Activated CD4-positive, alpha-beta memory T cell treated with anti-CD3 and anti-CD28 coated beads for 36 hours (primary cell): ENCODE measurements around the gene WNK2. TPM values are rescaled to one million over a fixed set of nuclear protein-coding genes. Genes with fewer than 3 reads are reported as not detected.
"Not testable (repeated sequence)": the region's sequence is repeated elsewhere in the genome, so short reads cannot be mapped to it uniquely, and the experiment has no call there.

Experiments
- CTCF ChIA-PET: fragments of 350-600 bp; sonication (Branson Sonifier 250); formaldehyde crosslinking; loops from one replicate; lab custom pipeline; 2021; ENCODE audit warnings: antibody characterized with exemption, inconsistent platforms; lab: Charles Lee
- POLR2A ChIA-PET: fragments of 350-600 bp; sonication (Branson Sonifier 250); formaldehyde crosslinking; loops from one replicate; lab custom pipeline; 2021; ENCODE audit warnings: antibody characterized with exemption; lab: Charles Lee
- DNase-seq: peaks from one replicate; pipeline ENCODE4 v3.0.0-alpha.2; 2020
- H3K27ac Mint-ChIP-seq: one replicate; pipeline ENCODE4 v1.8.0; 2021; ENCODE audit warnings: mixed read lengths
- H3K27me3 Mint-ChIP-seq: one replicate; pipeline ENCODE4 v1.8.0; 2021; ENCODE audit warnings: mixed read lengths
- H3K36me3 Mint-ChIP-seq: one replicate; pipeline ENCODE4 v1.8.0; 2021; ENCODE audit warnings: mixed read lengths
- H3K4me1 Mint-ChIP-seq: one replicate; pipeline ENCODE4 v1.8.0; 2021; ENCODE audit warnings: low read depth, mixed read lengths
- H3K4me3 Mint-ChIP-seq: one replicate; pipeline ENCODE4 v1.8.0; 2021; ENCODE audit warnings: mild to moderate bottlenecking, mixed read lengths
- H3K9me3 Mint-ChIP-seq: one replicate; pipeline ENCODE4 v1.8.0; 2021; ENCODE audit warnings: mixed read lengths
- intact Hi-C: fragments of 100-400 bp; cut with micrococcal nuclease; formaldehyde crosslinking; loops from one replicate; pipeline ENCODE4 v1.15.1; 2023
- total RNA-seq, 2 experiments: library from RNA; stranded (reverse); gene quantifications; one replicate each; pipeline ENCODE4 v1.2.3, GENCODE V29; 2021

WNK2 gene
- total RNA-seq, 2 experiments from 2014 or later, result 1.2 to 1.6 TPM

- intact Hi-C loops, DNase-seq, H3K4me3 Mint-ChIP-seq, H3K36me3 Mint-ChIP-seq, CTCF ChIA-PET, H3K27me3 Mint-ChIP-seq, H3K4me1 Mint-ChIP-seq, POLR2A ChIA-PET, H3K9me3 Mint-ChIP-seq, H3K27ac Mint-ChIP-seq: not testable (repeated sequence)
These were observed 169.7 kb downstream of the WNK2 start for GRCh38 chr9:93353413-93354310.

DNA sequence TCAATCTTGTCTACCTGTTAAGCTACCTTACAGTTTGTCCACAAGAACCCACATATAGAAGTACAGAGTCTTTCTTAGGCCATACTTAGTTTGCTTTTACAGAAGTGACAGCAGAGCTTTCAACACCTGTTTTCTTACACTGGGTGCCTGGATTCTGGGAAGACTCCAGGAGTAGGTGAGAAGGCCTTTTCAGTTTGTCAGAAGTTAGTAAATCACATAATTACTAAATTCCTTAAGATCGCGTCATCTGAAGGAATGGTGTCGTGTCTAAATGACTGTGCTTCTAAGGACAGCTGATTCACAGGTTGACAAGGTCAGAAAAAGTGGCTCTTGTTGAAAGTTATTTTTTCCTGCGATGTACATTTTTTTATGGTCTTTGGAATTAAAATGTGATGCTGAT is 170.5 kb downstream of the WNK2 start:
- peaks cover 9% of the 10 kb centered on the region for H3K4me1 Mint-ChIP-seq
- H3K27me3 Mint-ChIP-seq, result no peaks in the 10 kb centered on the region
- CTCF ChIA-PET, result no interaction called here
- no peak overlapping the region for H3K27ac Mint-ChIP-seq
- intact Hi-C loops, result no loop called here
- no peaks in the 10 kb centered on the region for H3K9me3 Mint-ChIP-seq
- H3K36me3 Mint-ChIP-seq, result no peaks in the 10 kb centered on the region
- no peak overlapping the region for H3K4me3 Mint-ChIP-seq
- DNase-seq, result no peak
- POLR2A ChIA-PET, result no interaction called here

DNA sequence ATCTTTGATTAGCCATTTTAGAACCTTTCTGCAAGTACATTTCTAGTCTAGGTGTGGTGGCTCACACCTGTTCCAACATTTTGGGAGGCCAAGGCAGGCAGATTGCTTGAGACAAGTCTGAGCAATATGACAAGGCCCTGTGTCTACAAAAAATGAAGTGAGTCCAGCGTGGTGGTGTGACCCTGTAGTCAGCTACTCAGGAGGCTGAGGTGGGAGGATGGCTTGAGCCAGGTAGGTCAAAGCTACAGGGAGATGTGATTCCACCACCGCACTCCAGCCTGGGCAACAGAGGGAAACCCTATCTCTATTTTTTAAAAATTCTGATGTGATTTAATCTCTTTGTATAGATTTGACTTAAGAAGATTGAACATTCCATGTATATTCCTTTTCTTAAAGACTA is 171.9 kb downstream of the WNK2 start:
- ChIA-PET POLR2A (no interaction called here), CTCF (no interaction called here)
- Mint-ChIP-seq H3K4me3 (no peak overlapping the region), H3K27ac (no peak overlapping the region), H3K4me1 (peaks cover 9% of the 10 kb centered on the region), H3K9me3 (peaks cover 8% of the 10 kb centered on the region), H3K27me3 (no peaks in the 10 kb centered on the region), H3K36me3 (peaks cover 3% of the 10 kb centered on the region)
- no peak for DNase-seq
- intact Hi-C loops, result no loop called here

GRCh38 chr9:93357649-93358048 is 173.7 kb downstream of the WNK2 start:
- ChIA-PET POLR2A (no interaction called here), CTCF (interaction anchor here (0.5 to 0.8 kb wide), 2 partner anchors 203 to 548 kb away, joined by 3 read pairs; no protein-coding TSS in a partner anchor)
- H3K4me3 Mint-ChIP-seq, result no peak overlapping the region
- peaks cover 3% of the 10 kb centered on the region for H3K36me3 Mint-ChIP-seq
- peak; percentile 21 for DNase-seq
- peaks cover 9% of the 10 kb centered on the region for H3K4me1 Mint-ChIP-seq
- intact Hi-C loops, result no loop called here
- H3K9me3 Mint-ChIP-seq, result peaks cover 21% of the 10 kb centered on the region
- H3K27ac Mint-ChIP-seq, result no peak overlapping the region
- no peaks in the 10 kb centered on the region for H3K27me3 Mint-ChIP-seq

DNA sequence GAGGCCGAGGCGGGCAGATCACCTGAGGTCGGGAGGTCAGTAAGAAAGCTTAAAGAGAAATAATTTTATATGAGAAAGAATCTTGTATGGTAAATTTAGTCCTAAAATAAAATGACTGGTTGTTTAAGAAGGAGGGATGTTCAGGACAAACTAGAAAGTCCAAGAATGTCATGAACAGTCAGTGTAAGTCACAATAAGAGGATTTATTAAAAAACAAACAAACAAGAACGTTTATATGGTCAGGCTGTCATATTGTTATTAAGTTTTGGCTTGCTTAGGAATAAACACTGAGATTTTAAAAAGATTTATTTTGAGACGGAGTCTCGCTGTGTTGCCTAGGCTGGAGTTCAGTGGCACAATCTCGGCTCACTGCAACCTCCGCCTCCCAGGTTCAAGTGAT is 176.0 kb downstream of the WNK2 start:
- H3K4me3 Mint-ChIP-seq, POLR2A ChIA-PET, DNase-seq, H3K27ac Mint-ChIP-seq, H3K4me1 Mint-ChIP-seq, CTCF ChIA-PET, H3K27me3 Mint-ChIP-seq, intact Hi-C loops, H3K36me3 Mint-ChIP-seq: not testable (repeated sequence)
- H3K9me3 Mint-ChIP-seq, result peaks cover 21% of the 10 kb centered on the region

GRCh38 chr9:93361995-93362394 is 178.1 kb downstream of the WNK2 start:
- Mint-ChIP-seq H3K4me3 (no peak overlapping the region), H3K27ac (no peak overlapping the region), H3K27me3 (peaks cover 1% of the 10 kb centered on the region), H3K4me1 (peaks cover 9% of the 10 kb centered on the region), H3K9me3 (peaks cover 21% of the 10 kb centered on the region), H3K36me3 (peaks cover 3% of the 10 kb centered on the region)
- CTCF ChIA-PET, result no interaction called here
- POLR2A ChIA-PET, result no interaction called here
- intact Hi-C loops, result no loop called here
- no peak for DNase-seq

DNA sequence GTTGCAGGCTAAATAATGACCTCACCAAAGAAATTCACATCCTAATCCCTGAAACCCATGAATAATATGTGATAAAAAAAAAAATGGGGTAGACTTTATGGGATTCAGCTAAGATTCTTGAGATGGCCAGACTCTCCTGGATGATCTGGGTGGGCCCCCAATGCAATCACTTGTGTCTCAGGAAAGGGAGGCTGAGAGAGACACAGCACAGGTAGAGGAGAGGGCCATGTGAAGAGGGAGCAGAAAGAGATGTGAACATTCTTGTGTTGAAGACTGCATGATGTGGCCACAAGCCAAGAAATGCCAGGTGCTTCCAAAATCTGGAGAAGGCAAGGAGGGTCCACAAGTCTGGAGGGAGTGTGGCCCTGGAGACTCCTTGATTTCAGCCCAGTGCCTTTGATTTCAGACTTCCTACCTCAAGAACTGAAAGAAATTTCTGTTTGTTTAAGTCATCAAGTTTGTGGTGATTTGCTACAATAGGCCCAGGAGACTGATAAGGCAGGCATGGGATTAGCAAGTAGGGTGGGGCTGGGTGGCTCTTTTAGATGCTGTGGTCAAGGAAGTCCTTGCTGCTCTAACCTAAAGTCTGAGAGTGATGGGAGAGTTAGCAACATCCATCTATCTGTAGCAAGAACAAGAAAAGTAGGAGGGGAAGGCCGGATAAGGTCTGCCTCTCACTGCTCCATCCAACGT is 180.9 kb downstream of the WNK2 start:
- no peak for DNase-seq
- POLR2A ChIA-PET, result interaction anchor here (0.6 kb wide), 1 partner anchor 39 kb away, joined by 3 read pairs; no protein-coding TSS in a partner anchor
- Mint-ChIP-seq H3K27me3 (peaks cover 1% of the 10 kb centered on the region), H3K36me3 (peaks cover 2% of the 10 kb centered on the region), H3K27ac (no peak overlapping the region), H3K9me3 (peaks cover 20% of the 10 kb centered on the region), H3K4me1 (no peaks in the 10 kb centered on the region), H3K4me3 (no peak overlapping the region)
- intact Hi-C loops, result no loop called here
- CTCF ChIA-PET, result no interaction called here

GRCh38 chr9:93365427-93366118 is 181.6 kb downstream of the WNK2 start:
- DNase-seq, result no peak
- ChIA-PET CTCF (no interaction called here), POLR2A (no interaction called here)
- H3K27ac Mint-ChIP-seq, result no peak overlapping the region
- intact Hi-C loops, result no loop called here
- H3K9me3 Mint-ChIP-seq, result peaks cover 13% of the 10 kb centered on the region
- H3K36me3 Mint-ChIP-seq, result no peaks in the 10 kb centered on the region
- H3K4me1 Mint-ChIP-seq, result no peaks in the 10 kb centered on the region
- no peak overlapping the region for H3K4me3 Mint-ChIP-seq
- peaks cover 1% of the 10 kb centered on the region for H3K27me3 Mint-ChIP-seq

GRCh38 chr9:93366119-93366447 is 182.1 kb downstream of the WNK2 start:
- no peaks in the 10 kb centered on the region for H3K4me1 Mint-ChIP-seq
- no peaks in the 10 kb centered on the region for H3K36me3 Mint-ChIP-seq
- no peak overlapping the region for H3K27ac Mint-ChIP-seq
- peaks cover 12% of the 10 kb centered on the region for H3K9me3 Mint-ChIP-seq
- no peak for DNase-seq
- CTCF ChIA-PET, result no interaction called here
- intact Hi-C loops, result no loop called here
- POLR2A ChIA-PET, result no interaction called here
- H3K27me3 Mint-ChIP-seq, result peaks cover 4% of the 10 kb centered on the region
- no peak overlapping the region for H3K4me3 Mint-ChIP-seq

- H3K4me1 Mint-ChIP-seq, H3K27me3 Mint-ChIP-seq, H3K27ac Mint-ChIP-seq, H3K36me3 Mint-ChIP-seq, intact Hi-C loops, H3K4me3 Mint-ChIP-seq, DNase-seq, CTCF ChIA-PET, POLR2A ChIA-PET: not testable (repeated sequence)
- peaks cover 10% of the 10 kb centered on the region for H3K9me3 Mint-ChIP-seq
These were observed 182.5 kb downstream of the WNK2 start for GRCh38 chr9:93366486-93366885.

- Mint-ChIP-seq H3K27me3 (peaks cover 8% of the 10 kb centered on the region), H3K36me3 (no peaks in the 10 kb centered on the region), H3K4me3 (no peak overlapping the region), H3K9me3 (no peaks in the 10 kb centered on the region), H3K4me1 (no peaks in the 10 kb centered on the region), H3K27ac (no peak overlapping the region)
- no peak for DNase-seq
- CTCF ChIA-PET, result no interaction called here
- intact Hi-C loops, result no loop called here
- POLR2A ChIA-PET, result no interaction called here
These were observed 184.5 kb downstream of the WNK2 start for GRCh38 chr9:93368437-93368836.

- H3K27me3 Mint-ChIP-seq, result peaks cover 8% of the 10 kb centered on the region
- intact Hi-C loops, result no loop called here
- CTCF ChIA-PET, result no interaction called here
These were observed 185.7 kb downstream of the WNK2 start for GRCh38 chr9:93369686-93370085.

More at GRCh38 chr9:93369686-93370085, 185.7 kb downstream of the WNK2 start:
- Mint-ChIP-seq H3K4me1 (no peaks in the 10 kb centered on the region), H3K4me3 (no peak overlapping the region), H3K9me3 (no peaks in the 10 kb centered on the region), H3K27ac (no peak overlapping the region), H3K36me3 (no peaks in the 10 kb centered on the region)
- POLR2A ChIA-PET, result interaction anchor here (0.6 kb wide), 1 partner anchor 197 kb away, joined by 3 read pairs; no protein-coding TSS in a partner anchor
- no peak for DNase-seq
